HuH-7 (cell line): Measurements from ENCODE around the gene PRAC2.
A peak's percentile ranks its signal among the peaks of the same experiment; 100 is the strongest.

Experiments used
- DNase-seq: peaks from one replicate; pipeline ENCODE4 v3.0.0; 2011; ENCODE audit warnings: low spot score

The PRAC2 gene

GRCh38 chr17:48720266-48721008, 2.5 kb upstream of the PRAC2 start:
- DNase-seq = no peak

DNA sequence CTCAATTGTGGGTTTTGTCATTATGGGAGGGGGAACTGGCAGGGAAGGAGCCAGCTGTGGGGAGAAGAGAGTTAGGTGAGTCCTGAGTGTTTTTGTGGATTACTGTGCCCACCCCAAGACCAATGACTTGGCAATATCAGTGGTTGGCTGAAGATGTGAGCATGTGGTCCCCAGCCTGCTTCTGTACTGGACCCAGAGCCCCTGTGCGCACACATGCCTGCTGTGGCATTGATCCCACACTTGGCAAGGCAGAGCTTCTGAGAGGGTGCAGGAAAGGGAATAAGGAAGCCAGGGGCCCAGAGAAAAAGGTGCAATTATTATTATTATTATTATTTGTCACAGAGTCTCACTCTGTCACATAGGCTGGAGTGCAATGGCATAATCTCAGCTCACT, 2.0 kb upstream of the PRAC2 start:
- DNase-seq = no peak

GRCh38 chr17:48722201-48722907, 631 bp upstream of the PRAC2 start, which contains the start of gene PRAC1:
PRAC1 (minus strand) TSS chr17:48722518; CDS start chr17:48722392, 126 bp downstream.
- DNase-seq = no peak

GRCh38 chr17:48723423-48724250, 652 bp downstream of the PRAC2 start:
- no peak for DNase-seq

DNA sequence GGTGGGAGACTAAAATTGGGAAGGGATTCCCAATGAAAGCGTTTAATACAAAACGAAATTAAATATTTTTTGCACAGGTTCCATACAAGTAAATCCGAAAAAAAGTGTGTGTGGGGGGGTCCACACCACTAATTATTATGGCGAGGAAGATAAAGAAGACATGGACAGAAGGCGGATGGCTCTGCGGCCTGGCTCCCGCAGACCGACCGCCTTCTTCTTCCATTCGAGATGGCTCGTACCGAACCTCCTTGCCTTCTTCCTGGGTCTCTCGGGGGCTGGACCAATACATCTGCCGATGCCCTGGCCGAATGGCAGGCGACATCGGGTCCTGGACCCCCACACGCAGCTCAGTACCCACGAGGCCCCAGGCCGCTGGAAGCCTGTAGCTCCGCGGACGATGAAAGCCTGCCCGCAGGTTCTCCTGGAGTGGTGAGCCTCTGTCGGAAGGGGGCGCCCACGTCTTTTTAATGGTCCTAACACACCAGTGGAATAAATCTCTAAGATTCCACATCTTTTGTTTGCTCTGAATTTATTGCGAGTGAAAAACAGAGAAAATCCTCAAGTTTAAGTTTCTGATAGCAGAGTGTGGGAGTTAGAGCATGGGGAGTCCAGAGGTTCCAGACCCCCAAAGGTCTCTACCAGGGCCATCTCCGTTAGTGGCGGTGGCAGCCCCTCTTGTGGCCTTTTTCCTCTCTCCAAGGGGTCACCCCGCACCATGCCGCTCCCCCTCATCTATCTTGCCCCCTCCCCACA, 1.4 kb downstream of the PRAC2 start:
- peak; percentile 80 for DNase-seq

- no peak for DNase-seq
Observed at GRCh38 chr17:48725004-48725287, 2.0 kb downstream of the PRAC2 start.

DNA sequence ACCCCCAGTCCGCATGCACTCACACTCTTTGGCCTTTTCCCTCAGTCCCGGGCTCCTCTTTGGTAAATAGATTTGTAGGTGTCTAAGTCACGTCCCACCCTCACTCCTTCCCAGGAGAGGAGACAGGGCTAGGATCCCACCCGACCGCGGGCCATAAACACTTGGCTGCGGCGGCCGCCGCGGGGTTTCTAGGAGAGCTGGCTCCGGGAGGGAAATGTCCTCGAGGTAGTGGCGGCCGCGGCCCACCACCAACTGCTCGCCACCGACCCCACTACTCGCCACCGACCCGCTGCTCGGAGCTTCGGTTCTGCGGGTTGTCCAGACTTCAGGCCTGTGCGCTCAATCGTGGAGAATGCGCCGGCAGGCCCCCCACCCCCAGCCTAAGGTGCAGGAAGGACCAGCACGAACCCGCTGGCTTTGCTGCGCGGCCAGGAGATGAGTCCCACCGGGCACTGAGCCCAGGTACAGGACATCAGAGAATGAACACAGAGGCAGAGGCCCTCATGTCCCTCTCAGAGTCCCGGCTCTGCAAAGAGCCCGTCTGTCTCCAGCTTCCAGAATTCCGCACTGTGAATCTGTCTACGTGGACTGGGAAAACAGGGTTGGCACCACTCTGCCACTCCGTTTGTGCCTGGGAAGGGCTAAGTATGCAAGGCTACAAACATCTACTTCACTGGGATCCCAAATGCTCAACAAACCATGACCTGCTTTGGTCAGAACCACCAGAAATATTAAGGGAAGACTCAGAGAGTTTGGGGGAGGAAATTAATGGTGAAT, 2.5 kb downstream of the PRAC2 start:
- no peak for DNase-seq

DNA sequence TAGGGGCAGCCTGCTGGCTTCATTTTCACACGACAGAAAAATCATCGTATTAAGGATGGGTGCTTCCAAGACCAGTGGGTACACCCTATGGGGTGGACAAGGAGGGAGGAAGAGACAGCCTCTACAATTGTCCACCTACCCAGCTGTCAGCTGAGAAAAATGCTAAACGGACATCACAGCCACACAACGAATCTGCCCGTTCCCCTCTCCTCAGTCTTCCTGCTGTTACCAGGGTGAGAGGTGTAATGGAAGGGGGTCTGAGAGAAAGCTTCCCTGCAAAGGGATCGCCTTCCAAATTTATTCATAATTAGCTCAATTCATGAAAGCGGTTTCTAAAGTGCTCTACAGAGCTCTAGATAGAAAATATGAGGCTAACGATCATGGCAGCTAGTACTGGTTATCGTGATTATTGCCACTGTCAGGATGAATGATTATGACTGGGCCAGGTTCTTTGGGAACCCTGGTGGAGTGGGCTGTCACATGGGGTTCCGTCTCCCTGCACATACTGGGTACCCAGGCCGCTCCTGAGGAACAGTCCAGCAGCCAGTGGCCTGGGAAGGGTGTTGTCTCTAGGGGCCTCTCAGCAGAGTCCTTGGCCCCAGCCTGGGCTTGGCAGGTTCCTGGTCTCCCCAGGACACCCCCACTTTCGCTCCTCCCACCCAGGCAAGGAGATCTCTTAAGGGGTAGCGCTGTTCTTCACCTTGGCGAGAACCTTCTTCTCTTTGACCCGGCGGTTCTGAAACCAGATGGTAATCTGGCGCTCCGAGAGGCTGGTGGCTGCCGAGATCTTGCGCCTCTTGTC, 3.3 kb downstream of the PRAC2 start:
- DNase-seq = no peak

- no peak for DNase-seq
Observed at GRCh38 chr17:48726916-48727286, 3.9 kb downstream of the PRAC2 start.

- DNase-seq = no peak
Observed at GRCh38 chr17:48727415-48728175, 4.6 kb downstream of the PRAC2 start.

GRCh38 chr17:48728232-48729231, 5.5 kb downstream of the PRAC2 start, which contains the start of gene HOXB13:
HOXB13 (minus strand) TSS chr17:48728750; CDS start chr17:48728593, 157 bp downstream.
- DNase-seq = peak; percentile 60

DNA sequence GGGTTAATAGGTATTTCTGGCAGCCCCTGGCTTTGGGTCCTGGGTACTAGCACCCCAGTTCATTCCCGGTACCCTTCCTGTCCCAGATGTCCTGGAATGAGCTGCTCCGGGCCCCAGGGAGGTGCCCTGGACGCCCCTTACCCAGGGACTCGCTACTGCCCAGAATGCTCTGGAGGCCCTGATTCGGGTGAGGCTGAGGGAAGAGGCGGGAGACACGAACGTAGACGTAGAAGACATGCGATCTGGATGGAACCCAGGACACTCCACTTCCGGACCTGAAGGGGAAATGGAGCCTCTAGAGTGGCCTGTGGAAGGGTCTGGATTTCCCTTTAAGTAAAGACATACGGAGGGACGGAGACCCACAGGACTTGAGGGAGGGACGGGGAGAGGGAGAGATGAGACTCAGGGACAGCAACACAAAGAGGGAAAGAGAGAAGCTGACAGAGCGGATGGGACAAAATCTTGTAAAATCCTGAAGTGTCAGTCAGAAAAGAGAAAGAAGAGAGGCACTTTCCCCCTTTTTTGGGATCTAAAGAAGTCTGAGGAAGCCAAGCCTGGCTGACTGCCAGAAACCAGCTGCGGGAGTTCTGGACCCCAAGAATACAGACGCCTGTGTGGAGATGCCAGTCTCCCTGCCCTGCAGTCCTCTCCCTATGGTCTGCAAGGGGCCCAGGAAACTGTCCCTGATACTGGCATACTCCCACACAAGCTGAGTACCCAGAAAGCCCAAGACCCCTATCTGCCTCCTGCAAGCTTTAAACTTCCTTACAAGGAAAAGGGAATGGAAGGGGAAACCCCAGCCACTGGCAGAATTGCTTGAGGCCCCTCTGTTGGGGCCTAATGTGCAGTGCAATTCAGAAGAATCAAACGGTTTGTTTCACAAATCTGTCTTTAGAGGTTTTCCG, 6.6 kb downstream of the PRAC2 start:
- DNase-seq = no peak

- DNase-seq = no peak
Observed at GRCh38 chr17:48730240-48730550, 7.2 kb downstream of the PRAC2 start.

- no peak for DNase-seq
Observed at GRCh38 chr17:48731355-48731754, 8.4 kb downstream of the PRAC2 start.

- no peak for DNase-seq
Observed at GRCh38 chr17:48732688-48733629, 10.0 kb downstream of the PRAC2 start.

- DNase-seq = no peak
Observed at GRCh38 chr17:48733632-48734328, 10.8 kb downstream of the PRAC2 start.
